Skin epidermis (tissue), 12 donors: Measurements from ENCODE around the gene RPL22.

ENCODE experiments used
- H3K27ac ChIP-seq, 21 experiments: fragments of 200-600 bp; sonication (generic) in 11 of 21; one replicate each; pipeline ENCODE4 v1.5.0; 2020; ENCODE audit warnings: mild to moderate bottlenecking in 3 of 21, inconsistent platforms in 2 of 21, moderate library complexity in 2 of 21
- H3K4me3 ChIP-seq, 7 experiments: fragments of 200-600 bp; sonication (generic) in 2 of 7; one replicate each; pipeline ENCODE4 v1.5.0; 2020; ENCODE audit warnings: inconsistent platforms in 2 of 7, mild to moderate bottlenecking in 2 of 7, moderate library complexity in 1 of 7

RPL22 gene

DNA sequence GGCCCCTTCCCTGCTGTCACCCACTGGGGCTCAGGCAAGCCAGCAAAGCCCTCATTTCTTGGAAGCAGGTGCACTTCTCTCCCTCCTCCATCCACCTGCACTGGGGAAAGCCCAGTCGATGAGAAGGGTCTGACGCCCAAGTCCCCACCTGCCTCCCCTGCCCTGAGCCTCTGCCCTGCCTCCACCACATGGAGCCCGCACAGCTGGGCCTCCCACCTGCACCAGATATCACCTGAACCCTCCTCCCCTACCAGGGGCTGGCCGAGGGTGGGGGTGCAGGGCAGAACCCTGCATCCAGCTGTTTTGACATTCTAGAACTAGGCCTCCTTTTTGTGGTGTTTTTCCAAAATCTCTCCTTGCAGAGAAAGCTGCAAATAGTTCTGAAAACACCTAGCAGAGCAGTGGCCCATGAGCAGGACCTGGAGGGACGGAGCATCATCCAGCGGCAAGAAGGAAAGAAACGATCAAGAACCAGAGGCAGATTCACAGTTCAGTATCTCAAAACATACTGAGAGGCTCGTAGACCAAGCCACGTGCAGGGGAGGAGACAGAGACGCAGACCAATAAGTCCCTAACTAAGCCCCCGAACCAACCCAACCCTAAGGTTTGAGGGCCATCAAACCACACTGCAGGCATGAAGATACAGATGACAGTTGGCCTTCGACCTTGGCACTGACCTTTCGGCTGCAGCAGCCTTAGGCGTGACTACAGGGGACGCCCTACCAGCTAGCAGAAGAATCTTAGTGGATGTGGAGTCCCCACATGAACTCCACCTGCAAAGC is 36.0 kb downstream of the RPL22 start:
- Histone ChIP-seq H3K4me3 (no peak overlapping the region), H3K27ac (no peak overlapping the region)

DNA sequence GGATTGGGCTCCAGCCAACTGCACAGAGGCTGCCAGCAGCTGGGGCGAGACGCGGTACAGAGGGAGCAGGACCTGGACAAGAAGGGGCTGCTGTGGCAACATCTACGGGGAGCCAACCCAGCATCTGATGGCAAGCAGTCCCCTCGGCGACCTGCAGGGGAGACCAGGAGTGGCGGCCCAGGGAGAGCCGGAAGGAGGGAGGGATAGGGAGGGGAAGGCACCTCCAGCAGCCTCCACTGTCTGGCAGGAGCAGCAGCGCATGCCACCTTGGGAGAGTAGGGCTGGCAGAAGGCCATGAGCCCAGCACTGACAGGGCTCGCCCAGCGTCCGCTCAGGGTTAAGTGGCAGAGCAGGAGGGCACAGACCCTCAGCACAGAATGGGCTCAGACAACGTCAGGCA is 36.6 kb downstream of the RPL22 start:
- H3K27ac ChIP-seq = no peak overlapping the region
- H3K4me3 ChIP-seq = no peak overlapping the region

DNA sequence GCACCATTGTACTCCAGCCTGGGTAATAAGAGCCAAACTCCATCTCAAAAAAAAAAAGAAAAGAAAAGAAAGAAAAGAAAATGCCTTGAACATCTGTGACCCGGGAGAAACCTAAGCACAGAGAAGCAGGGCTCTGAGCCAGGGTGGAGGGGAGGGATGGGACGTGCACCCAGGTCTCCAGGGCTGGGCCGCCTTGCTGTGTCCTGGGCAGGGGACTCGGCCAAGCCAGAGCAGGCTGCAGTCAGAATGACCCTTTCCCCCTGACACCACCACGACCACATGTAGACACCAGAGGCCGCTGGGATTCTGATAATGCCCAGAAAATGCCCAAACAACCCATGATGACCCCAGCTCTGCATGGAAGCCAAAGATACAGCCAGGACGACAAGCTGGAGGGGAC is 37.1 kb downstream of the RPL22 start:
- H3K27ac ChIP-seq = no peak overlapping the region
- H3K4me3 ChIP-seq = no peak overlapping the region

DNA sequence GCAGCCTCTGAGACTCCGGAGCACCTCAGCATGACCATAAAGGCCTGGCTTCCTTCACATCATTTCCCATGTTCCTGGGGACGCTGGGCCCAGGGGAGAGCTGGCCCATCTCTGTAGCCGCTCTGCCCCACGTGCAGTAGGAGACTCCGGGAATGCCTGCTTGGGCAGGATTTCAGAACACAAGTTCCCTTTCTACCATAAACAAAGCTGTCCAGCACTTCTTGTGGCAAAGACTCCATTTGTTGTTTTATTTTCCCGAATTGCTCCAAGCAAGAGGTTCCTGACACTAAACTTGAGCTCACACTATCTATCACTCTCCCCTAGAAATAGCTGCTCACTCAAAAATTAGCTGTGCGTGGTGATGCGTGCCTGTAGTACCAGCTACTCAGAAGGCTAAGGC is 41.2 kb downstream of the RPL22 start:
- Histone ChIP-seq H3K4me3 (no peak overlapping the region), H3K27ac (no peak overlapping the region)

DNA sequence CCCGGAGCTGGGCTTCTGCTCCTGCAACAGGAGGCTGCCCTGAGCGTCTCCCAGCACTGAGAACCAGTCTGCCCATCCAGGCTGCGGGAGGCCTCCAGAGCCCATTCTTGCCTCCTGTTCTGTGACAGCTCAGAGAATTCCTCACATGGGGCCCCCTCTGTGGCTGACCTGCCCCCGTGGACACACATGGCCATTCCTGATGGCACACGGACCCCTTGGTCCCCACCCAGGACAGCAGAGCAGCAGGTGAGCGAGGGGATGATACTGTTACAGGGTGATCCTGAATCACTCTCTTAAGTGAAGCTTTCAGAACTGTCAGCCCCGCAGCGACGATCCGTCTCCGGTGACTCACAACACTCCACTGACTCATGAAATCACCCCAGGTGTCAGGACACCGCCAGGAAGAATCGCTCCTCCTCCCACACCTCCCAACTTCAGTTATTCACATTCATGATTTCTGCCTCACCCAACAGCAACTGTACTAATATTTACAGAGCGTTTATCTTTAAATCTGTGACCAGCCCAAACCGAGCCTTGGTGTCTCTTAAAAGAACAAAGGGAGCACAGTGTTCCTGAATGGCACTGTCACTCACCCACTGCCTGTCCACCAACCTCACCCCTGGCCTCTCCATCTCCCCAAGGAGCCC is 41.7 kb downstream of the RPL22 start:
- no peak overlapping the region for H3K4me3 ChIP-seq
- no peak overlapping the region for H3K27ac ChIP-seq

DNA sequence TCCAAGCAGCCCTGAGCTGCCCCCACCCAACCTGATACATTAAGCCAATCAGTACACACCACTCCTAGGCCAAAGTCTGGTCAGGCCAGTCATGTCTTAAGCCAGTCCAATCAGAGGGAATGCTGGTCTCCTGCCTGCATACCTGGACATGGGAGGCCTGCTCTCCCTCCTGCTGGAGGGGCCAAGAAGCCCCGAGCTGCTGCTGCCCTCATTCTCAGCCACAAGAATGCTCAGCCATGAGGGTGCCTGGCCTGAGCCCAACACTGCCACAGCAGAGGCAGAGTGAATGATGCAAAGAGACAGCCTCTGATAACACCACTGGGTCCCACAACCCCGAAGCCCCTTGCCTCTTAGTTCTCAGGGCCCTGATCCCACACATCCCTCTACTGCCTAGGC is 42.3 kb downstream of the RPL22 start:
- no peak overlapping the region for H3K27ac ChIP-seq
- H3K4me3 ChIP-seq = no peak overlapping the region

DNA sequence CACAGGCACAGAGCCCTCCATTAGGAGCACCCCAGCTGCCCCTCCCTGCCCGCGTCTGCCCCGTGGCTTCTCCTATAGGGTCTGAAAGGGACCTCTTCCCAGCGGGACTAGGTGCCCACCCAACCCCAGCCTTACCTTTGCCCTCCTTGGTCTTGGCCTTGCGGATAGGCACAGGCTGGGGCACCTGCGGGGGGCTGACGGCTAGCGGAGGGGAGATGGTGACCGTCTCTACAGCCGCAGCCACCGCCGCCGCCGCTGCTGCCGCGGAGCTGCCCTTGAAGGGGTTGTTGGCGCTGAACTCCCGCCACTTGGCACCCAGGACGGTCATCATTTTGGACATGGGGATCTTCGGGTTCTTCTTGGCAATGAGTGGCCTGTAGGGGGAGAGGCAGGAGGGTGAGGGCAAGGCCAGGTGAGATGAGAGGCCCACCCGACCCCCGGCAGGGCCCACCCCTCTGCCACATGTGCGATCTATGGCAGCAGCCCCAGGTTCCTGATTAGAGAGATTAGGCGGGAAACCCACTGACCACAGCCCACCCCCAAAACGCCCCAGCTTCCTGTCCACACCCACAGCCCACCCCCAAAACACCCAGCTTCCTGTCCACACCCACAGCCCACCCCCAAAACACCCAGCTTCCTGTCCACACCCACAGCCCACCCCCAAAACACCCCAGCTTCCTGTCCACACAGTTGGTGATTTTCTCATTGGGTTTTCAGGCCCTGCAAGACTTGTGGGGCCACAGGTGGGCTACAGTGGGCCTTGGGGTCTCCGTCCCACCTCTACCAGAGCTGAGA is 44.7 kb downstream of the RPL22 start:
- no peak overlapping the region for H3K4me3 ChIP-seq
- H3K27ac ChIP-seq = no peak overlapping the region

DNA sequence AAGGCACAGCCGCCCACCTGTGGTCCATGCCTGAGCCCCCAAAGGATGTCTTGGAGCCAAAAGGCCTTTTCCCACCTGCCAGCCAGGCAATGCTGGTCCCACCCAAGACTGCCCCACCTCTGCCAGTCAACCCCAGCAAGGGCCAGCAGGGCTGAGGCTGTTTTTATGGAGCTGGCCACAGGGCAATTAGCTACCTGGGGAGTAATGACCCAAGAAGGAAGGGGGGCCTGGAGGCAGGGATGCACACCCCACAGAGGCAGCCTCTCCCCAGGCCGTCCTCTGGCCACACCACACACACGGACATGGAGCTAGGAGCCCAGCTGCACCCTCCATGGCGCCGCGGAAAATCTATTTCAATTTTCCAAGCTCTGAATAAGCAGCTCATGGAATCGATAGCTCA is 46.5 kb downstream of the RPL22 start:
- no peak overlapping the region for H3K4me3 ChIP-seq
- no peak overlapping the region for H3K27ac ChIP-seq

DNA sequence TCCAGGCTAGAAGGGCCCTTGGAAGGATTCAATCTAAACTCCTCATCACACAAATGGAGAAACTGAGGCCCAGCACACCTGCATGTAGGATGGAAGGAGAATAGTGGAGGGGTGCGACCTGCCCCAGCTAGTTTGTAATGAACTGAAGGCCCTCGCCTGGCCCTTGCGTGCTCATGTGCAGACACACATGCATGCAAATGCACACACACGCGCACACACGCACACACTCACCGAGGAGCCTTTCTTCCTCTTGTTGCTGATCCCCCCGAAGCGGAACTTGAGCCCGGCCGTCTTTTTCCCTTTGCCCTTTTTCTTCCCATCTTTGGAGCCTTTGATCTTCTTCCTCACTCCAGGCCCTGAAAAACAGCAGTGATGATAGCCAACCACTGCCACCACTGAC is 47.2 kb downstream of the RPL22 start:
- H3K27ac ChIP-seq = no peak overlapping the region
- no peak overlapping the region for H3K4me3 ChIP-seq

DNA sequence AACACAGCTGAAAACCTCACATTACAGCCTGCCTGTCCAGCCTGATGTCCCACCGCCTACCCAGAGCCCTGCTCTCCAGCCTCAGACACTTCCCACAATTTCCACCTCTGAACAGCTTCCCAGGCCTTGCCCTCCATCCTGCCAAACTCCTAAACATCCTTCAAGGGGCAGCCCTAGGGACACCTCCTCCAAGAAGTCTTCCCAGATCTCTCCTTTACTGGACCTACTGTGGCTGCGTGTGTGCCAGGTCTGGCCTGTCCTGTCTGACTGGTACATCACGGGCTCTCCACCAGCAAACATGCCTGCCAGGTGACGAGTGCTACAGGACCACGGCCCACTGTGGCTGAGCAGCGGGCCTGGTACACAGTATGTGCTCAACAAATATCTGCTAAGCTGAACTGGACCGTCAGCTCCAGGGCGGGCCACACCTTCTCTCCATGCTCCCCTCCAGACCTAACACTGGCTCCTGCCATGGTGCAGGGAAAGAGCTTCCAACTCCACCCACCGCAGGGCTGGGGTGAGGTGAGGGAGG is 48.0 kb downstream of the RPL22 start:
- no peak overlapping the region for H3K4me3 ChIP-seq
- H3K27ac ChIP-seq = no peak overlapping the region

DNA sequence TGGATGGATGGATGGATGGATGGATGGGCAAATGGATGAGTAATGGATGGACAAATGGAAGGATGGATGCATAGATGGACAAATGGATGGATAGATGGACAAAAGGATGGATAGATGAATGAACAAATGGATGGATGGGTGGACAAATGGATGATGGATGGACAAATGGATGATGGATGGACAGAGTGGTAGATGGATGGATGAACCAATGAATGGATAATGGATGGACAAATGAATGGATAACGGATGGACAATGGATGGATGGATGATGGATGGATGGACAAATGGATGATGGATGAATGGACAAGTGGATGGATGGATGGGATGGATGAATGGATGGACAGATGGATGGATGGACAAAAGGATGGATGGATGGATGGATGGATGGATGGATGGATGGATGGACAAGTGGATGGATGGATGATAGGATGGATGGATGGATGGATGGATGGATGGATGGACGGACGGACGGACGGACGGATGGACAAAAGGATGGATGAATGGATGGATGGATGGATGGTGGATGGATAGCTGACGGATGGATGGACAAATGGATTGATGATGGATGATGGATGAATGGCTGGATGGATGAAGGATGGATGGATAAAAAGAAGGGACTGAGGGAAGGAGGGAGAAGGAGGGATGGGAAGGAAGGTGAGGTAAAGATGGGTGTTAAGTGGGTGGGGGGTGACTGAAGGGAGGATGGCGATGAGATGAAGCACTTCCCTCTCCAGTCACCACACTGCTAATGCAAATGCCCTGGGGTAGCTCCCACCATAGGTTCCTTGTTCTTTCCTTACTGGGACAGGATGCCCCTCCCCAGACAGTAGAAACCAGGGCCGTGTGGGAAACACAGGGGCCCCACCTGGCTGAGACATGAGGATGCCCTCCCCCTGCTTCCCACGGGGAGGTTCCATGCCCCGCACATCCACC is 49.1 kb downstream of the RPL22 start:
- H3K27ac ChIP-seq = no peak overlapping the region

DNA sequence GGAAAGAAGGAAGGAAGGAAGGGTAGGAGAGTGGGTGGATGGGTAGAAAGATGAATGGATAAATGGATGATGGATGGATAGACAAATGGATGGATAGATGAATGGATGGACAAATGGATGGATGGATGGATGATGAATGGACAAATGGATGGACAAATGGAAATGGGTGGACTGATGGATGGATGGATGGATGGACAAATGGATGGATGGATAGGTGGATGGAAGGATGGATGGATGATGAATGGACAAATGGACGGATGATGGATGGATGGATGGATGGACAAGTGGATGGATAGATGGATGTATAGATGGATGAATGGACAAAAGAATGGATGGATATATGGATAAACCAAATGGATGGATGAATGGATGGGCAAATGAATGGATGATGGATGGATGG is 49.8 kb downstream of the RPL22 start:
- H3K27ac ChIP-seq = no peak overlapping the region

More for the DNA sequence above, 49.1 kb downstream of the RPL22 start:
- H3K4me3 ChIP-seq = no peak overlapping the region

DNA sequence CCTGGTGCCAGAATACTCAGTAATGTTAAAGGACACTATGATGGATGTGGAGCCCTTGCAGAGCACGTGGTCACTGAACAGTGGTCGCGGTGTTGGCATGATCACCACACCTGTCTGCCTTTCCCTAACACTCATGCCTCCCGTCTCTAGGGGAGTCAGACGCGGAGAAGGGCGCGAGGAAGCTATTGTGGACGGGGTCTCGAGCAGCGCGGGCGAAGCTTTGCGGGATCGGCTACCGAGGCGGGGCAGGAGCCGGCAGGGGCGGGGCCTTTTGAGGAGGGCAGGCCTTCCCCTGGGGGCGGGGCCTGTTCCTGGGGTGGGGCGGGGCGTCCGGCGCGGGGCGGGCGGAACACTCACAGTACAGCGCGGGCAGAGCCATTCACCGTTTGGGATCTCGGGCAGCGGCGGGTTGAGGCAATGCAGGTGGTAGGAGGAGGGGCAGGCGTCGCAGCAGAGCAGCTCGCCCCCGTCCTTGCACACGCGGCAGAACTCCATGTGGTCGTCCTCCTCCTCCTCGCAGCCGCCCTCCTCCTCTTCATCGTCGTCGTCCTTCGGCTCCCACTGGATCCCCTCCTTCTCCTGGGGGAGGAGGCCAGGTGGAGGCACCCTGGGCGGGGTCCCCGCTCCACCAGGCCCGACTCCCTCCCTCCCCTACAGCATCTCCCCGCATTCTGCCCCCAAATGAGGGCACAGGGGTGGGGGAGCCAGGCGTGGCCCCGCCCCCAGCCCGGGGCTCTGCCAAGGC is 50.7 kb downstream of the RPL22 start:
- Histone ChIP-seq H3K27ac (no peak overlapping the region), H3K4me3 (no peak overlapping the region)

More for the DNA sequence above, 49.8 kb downstream of the RPL22 start:
- H3K4me3 ChIP-seq = no peak overlapping the region

DNA sequence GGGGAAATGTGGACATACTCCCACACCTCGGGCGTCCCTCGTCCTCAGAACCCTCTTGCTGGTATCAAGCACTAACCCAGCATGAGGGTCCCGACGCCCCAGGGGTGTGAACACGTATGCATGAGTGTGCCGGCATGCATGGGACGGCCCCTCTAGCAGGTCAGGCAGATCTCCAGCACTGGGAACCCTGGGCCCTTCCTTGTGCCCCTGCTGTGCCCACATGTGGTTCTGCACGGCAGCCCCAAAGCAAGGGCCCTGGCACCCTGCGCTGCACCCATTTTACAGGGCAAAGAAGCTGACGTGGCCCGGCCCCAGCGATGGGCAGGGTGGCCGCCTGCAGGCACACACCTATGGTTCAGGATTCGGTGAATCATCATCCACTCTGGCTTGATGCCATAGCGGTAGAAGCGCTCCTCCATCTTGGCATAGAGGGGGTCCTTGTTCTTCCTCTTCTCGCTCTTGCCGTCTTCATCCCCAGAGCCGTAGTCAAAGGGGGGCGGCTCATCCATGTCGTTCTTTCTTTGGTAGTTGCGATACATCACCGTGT is 53.5 kb downstream of the RPL22 start:
- H3K27ac ChIP-seq = no peak overlapping the region
- H3K4me3 ChIP-seq = no peak overlapping the region

DNA sequence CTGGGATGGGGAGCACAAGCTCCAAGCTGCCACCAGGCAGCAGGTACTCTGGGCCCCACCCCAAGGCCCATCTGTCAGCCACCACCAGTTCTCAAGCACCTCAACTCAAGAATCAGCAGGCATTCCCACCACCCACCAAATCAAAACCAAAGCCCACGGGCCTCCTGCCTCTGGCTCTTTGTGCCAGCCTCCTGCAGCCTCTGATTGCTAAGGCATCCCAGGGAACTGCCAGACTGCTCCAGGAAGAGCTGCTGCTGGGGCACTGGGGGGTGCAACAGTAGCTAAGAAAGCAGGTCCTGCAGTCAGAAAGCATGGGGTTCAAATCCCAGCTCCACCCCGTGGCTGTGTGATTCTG is 54.0 kb downstream of the RPL22 start:
- no peak overlapping the region for H3K4me3 ChIP-seq
- H3K27ac ChIP-seq = no peak overlapping the region

DNA sequence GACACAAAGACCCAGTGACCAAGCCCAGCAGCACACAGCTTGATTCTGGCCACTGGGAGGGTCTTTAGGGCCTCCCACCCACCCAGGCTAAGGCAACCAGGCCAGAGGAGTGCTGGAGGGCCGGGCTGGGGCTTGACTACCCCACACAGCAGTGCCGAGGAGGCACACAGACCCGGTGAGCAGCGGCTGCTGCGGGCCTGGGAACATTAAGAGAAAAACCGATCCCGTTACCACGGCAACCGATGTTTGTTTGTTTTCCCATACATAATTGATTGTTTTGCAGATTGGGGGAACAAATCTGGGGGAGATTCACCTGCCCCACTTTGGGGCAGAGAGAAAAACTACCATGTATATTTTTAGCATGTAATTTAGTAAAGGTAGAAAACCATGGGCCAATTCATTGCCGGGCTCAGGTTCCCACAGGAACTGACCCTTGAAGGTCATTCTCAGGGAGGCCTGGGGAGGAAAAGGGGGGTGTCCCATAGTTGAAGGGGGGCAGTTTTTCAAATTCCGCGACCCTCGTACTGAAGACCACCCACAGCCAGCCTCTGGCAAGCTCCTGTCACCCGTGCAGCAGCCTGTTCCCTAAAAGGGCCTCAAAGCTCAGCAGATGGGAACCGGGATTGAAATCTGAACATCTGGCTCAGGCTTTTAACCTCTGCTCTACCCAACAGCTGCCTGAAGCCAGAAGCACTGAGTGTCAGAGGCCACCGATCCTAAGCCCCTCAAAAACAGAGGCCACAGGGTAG is 54.6 kb downstream of the RPL22 start:
- H3K4me3 ChIP-seq = no peak overlapping the region
- H3K27ac ChIP-seq = no peak overlapping the region

DNA sequence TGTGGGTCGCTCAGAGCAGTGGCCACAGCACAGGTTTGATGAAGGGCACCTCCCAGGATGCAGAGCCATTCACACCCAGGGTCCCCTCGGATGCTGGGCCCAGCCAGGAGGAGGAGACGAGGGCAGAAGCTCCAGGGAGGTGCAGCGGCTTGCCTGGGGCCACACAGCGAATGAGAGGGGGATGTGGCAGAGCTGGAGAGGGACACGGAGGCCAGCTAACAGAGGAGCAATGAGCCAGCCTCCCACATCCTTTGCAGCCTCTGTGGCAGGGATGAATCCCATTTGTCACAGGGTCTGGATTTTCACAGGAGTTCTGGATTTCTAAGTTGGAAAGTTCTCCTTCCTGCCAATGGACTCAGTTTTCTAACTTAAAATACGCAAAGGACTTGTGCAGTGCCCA is 55.2 kb downstream of the RPL22 start:
- Histone ChIP-seq H3K4me3 (no peak overlapping the region), H3K27ac (no peak overlapping the region)

DNA sequence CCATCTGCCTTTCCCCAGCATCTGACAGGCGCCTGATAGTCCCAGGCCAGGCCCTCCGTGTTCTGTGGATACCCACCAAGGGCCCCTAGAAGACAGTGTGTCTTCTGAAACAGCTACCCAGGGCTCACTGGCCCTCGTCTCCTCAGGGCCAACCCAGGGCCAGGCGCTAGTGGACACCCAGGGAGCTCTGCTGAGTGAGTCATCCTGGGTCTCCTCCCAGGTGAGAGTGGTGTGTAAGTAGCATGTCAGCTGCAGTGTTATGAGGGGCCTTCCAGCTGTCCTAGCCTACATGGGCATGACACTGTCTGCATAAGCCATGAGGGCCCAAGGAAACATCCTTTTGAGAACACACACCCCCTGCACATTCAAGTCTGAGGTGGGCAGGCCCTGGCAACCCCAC is 56.0 kb downstream of the RPL22 start:
- no peak overlapping the region for H3K27ac ChIP-seq
- H3K4me3 ChIP-seq = no peak overlapping the region
